ENCODE measurements around the gene CAMK2A.

DNA sequence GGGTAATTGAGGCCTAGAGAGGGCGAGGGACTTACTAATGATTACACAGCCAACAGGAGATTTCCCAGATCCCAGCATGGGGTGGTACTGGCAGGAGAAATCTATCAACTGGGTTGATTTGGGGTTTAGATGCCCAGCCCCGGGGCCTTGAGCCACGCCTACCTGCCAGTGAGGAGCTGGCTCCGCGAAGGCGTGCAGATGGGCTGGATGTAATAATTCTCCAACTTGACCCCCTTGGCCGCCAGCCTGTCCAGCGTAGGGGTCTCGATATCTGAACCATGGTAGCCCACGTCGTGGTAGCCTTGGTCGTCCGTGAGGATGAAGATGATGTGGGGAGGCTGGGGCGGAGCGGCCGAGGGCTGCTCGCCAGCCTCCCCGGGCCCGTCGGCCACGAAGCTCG, 12.3 kb upstream of the CAMK2A start:
- TF ChIP-seq, protein P1, sequence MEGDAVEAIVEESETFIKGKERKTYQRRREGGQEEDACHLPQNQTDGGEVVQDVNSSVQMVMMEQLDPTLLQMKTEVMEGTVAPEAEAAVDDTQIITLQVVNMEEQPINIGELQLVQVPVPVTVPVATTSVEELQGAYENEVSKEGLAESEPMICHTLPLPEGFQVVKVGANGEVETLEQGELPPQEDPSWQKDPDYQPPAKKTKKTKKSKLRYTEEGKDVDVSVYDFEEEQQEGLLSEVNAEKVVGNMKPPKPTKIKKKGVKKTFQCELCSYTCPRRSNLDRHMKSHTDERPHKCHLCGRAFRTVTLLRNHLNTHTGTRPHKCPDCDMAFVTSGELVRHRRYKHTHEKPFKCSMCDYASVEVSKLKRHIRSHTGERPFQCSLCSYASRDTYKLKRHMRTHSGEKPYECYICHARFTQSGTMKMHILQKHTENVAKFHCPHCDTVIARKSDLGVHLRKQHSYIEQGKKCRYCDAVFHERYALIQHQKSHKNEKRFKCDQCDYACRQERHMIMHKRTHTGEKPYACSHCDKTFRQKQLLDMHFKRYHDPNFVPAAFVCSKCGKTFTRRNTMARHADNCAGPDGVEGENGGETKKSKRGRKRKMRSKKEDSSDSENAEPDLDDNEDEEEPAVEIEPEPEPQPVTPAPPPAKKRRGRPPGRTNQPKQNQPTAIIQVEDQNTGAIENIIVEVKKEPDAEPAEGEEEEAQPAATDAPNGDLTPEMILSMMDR (IDR thresholded peaks at IDR 0.05; ENCODE audit: low read depth, low read length, missing input control), result no peak
- TF ChIP-seq RAD21 (IDR thresholded peaks at IDR 0.05), result no peak
- TF ChIP-seq TAF1 (conservative IDR thresholded peaks at IDR 0.05), result no peak
- TF ChIP-seq, protein P2, sequence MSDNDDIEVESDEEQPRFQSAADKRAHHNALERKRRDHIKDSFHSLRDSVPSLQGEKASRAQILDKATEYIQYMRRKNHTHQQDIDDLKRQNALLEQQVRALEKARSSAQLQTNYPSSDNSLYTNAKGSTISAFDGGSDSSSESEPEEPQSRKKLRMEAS (IDR thresholded peaks at IDR 0.05), result no peak
- TF ChIP-seq YY1 (IDR thresholded peaks at IDR 0.05), result no peak
- TF ChIP-seq, protein P3, sequence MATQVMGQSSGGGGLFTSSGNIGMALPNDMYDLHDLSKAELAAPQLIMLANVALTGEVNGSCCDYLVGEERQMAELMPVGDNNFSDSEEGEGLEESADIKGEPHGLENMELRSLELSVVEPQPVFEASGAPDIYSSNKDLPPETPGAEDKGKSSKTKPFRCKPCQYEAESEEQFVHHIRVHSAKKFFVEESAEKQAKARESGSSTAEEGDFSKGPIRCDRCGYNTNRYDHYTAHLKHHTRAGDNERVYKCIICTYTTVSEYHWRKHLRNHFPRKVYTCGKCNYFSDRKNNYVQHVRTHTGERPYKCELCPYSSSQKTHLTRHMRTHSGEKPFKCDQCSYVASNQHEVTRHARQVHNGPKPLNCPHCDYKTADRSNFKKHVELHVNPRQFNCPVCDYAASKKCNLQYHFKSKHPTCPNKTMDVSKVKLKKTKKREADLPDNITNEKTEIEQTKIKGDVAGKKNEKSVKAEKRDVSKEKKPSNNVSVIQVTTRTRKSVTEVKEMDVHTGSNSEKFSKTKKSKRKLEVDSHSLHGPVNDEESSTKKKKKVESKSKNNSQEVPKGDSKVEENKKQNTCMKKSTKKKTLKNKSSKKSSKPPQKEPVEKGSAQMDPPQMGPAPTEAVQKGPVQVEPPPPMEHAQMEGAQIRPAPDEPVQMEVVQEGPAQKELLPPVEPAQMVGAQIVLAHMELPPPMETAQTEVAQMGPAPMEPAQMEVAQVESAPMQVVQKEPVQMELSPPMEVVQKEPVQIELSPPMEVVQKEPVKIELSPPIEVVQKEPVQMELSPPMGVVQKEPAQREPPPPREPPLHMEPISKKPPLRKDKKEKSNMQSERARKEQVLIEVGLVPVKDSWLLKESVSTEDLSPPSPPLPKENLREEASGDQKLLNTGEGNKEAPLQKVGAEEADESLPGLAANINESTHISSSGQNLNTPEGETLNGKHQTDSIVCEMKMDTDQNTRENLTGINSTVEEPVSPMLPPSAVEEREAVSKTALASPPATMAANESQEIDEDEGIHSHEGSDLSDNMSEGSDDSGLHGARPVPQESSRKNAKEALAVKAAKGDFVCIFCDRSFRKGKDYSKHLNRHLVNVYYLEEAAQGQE (IDR thresholded peaks at IDR 0.05), result no peak
